ENCODE results near the gene KRTAP10-11. TPM values are rescaled to one million over a fixed set of nuclear protein-coding genes. Genes with fewer than 3 reads are reported as not detected.
A peak's percentile ranks its signal among the peaks of the same experiment; 100 is the strongest.

The KRTAP10-11 gene
- total RNA-seq, 1 experiment from 2014 or later: not detected

DNA sequence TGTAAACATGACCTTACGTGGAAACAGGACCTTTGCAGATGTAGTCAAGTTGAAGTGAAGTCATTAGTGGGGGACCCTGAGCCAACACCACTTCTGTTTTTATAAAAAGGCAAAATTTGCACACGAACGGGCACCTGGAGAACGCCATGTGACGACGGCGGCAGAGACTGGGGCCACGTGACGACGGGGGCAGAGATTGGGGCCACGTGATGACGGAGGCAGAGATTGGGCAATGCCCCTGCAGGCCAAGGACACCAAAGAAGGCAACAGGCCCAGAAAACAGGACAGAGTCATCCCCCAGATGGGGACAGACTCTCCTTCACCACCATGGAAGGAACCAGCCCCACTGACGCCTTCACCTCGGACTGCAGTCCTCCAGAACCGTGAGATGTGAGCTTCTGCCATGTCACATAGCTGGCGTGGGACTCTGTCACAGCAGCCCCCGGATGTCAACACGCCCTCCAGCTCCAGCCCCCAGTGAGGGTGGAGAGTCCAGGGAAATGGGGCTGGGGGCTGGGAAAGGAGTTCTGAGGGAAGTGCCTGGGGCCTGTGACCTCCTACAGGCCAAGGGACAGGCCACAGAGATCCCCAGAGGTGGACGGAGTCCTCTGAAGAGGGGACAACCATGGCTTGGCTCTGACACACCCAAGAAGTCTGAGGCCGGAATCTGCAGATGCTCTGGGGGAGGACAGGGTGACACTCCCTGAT is 4.2 kb downstream of the KRTAP10-11 start:
- H3K4me3 Mint-ChIP-seq (ENCODE audit: unreplicated experiment): no peak overlapping the region
- no peaks in the 10 kb centered on the region for H3K27me3 ChIP-seq (replicated peaks; ENCODE audit: control insufficient read depth, insufficient read depth, low read length)
- CTCF ChIA-PET: no interaction called here

DNA sequence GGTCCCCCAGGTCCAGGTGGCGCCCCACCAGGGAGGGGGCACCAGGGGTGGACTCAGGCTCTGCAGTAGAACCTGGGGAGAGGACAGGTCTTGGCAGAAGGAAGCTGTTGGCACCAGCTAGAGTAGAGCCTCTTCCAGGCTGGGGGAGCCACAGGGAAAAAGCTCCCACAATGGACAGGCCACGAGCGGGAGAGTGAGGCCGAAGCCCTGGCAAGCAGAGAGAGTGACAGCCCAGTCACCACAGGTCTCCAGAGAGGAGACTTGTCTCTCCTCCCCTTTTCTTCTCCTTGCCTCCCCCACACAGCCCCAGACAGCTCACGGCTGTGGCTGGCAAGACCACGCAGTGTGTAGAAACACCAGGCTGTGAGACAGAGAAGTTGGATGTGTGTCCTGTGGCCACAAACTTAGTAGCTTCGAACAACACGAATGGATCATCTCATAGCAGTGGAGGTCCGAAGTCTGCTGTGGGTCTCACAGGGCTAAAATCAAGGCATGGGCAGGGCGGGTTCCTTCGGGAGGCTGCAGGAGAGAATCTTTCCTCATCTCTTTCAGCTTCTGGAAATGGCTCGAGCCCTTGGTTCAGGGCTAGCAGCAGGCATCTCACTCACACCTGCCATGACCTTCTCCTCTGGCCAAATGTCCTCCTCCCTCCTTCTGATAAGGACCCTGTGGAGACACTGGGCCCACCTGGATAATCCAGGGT is 4.9 kb downstream of the KRTAP10-11 start:
- BruUV-seq (replicated peaks): no TSS peak
- Mint-ChIP-seq H3K4me1 (ENCODE audit: low read depth, unreplicated experiment) (no peaks in the 10 kb centered on the region), H3K27ac (ENCODE audit: unreplicated experiment) (no peak overlapping the region), H3K36me3 (ENCODE audit: insufficient read depth, unreplicated experiment) (no peaks in the 10 kb centered on the region), H3K9me3 (ENCODE audit: unreplicated experiment) (peaks cover 6% of the 10 kb centered on the region), H3K4me3 (ENCODE audit: unreplicated experiment) (no peak overlapping the region), H3K27me3 (ENCODE audit: insufficient read depth, unreplicated experiment) (no peaks in the 10 kb centered on the region)
- Histone ChIP-seq H3K9me3 (no peaks in the 10 kb centered on the region), H3K4me3 (ENCODE audit: low read depth, low read length) (no peak overlapping the region), H3K36me3 (ENCODE audit: control insufficient read depth, insufficient read depth, low read length) (no peaks in the 10 kb centered on the region), H3K27me3 (replicated peaks; ENCODE audit: control insufficient read depth, insufficient read depth, low read length) (no peaks in the 10 kb centered on the region), H3K4me1 (no peaks in the 10 kb centered on the region)
- POLR2A ChIA-PET: no interaction called here
- intact Hi-C loops (cut with micrococcal nuclease; ENCODE audit: unreplicated experiment): no loop called here
- TF ChIP-seq CTCF (IDR thresholded peaks at IDR 0.05; ENCODE audit: insufficient read depth in 1 of 2, low read depth in 1 of 2, low read length in 1 of 2, severe bottlenecking in 1 of 2, unreplicated experiment in 1 of 2): no peak
- CTCF ChIA-PET: interaction anchor here (0.7 kb wide), 1 partner anchor 85 kb away, joined by 5 read pairs; no protein-coding TSS in a partner anchor
- DNase-seq: no peak

More for the DNA sequence above, 4.2 kb downstream of the KRTAP10-11 start:
- H3K36me3 ChIP-seq (ENCODE audit: control insufficient read depth, insufficient read depth, low read length): no peaks in the 10 kb centered on the region
- intact Hi-C loops (cut with micrococcal nuclease; ENCODE audit: unreplicated experiment): no loop called here
- Mint-ChIP-seq H3K27me3 (ENCODE audit: insufficient read depth, unreplicated experiment) (no peaks in the 10 kb centered on the region), H3K4me1 (ENCODE audit: low read depth, unreplicated experiment) (no peaks in the 10 kb centered on the region), H3K9me3 (ENCODE audit: unreplicated experiment) (peaks cover 7% of the 10 kb centered on the region), H3K27ac (ENCODE audit: unreplicated experiment) (no peak overlapping the region), H3K36me3 (ENCODE audit: insufficient read depth, unreplicated experiment) (no peaks in the 10 kb centered on the region)
- TF ChIP-seq CTCF (IDR thresholded peaks at IDR 0.05; ENCODE audit: insufficient read depth in 1 of 2, low read depth in 1 of 2, low read length in 1 of 2, severe bottlenecking in 1 of 2, unreplicated experiment in 1 of 2): no peak
- no peaks in the 10 kb centered on the region for H3K4me1 ChIP-seq
- H3K9me3 ChIP-seq: peaks cover 3% of the 10 kb centered on the region; the same call in 1 of the 2 replicates
- POLR2A ChIA-PET: no interaction called here
- BruUV-seq (replicated peaks): no TSS peak
- DNase-seq: no peak
- no peak overlapping the region for H3K4me3 ChIP-seq (ENCODE audit: low read depth, low read length)

GRCh38 chr21:44653123-44653522 is 6.9 kb downstream of the KRTAP10-11 start:
- H3K36me3 Mint-ChIP-seq (ENCODE audit: insufficient read depth, unreplicated experiment): no peaks in the 10 kb centered on the region
- no peak overlapping the region for H3K27ac Mint-ChIP-seq (ENCODE audit: unreplicated experiment)
- H3K9me3 Mint-ChIP-seq (ENCODE audit: unreplicated experiment): no peaks in the 10 kb centered on the region
- H3K4me3 Mint-ChIP-seq (ENCODE audit: unreplicated experiment): no peak overlapping the region
- POLR2A ChIA-PET: no interaction called here
- H3K27me3 Mint-ChIP-seq (ENCODE audit: insufficient read depth, unreplicated experiment): no peaks in the 10 kb centered on the region
- intact Hi-C loops (cut with micrococcal nuclease; ENCODE audit: unreplicated experiment): no loop called here
- no peak overlapping the region for H3K4me3 ChIP-seq (ENCODE audit: low read depth, low read length)
- H3K4me1 Mint-ChIP-seq (ENCODE audit: low read depth, unreplicated experiment): no peaks in the 10 kb centered on the region
- H3K36me3 ChIP-seq (ENCODE audit: control insufficient read depth, insufficient read depth, low read length): no peaks in the 10 kb centered on the region
- H3K27me3 ChIP-seq (replicated peaks; ENCODE audit: control insufficient read depth, insufficient read depth, low read length): no peaks in the 10 kb centered on the region
- CTCF ChIA-PET: interaction anchor here (0.8 kb wide), 1 partner anchor 143 kb away, joined by 3 read pairs; no protein-coding TSS in a partner anchor
- DNase-seq: peak in 1 of 2 experiments; percentile 5
- no peaks in the 10 kb centered on the region for H3K4me1 ChIP-seq
- H3K9me3 ChIP-seq: no peaks in the 10 kb centered on the region
- no peak for TF ChIP-seq CTCF (IDR thresholded peaks at IDR 0.05; ENCODE audit: insufficient read depth in 1 of 2, low read depth in 1 of 2, low read length in 1 of 2, severe bottlenecking in 1 of 2, unreplicated experiment in 1 of 2)
- no TSS peak for BruUV-seq (replicated peaks)

Data from Caco-2 (cell line).